ENCODE data around the gene RPS5. TPM values are rescaled to one million over a fixed set of nuclear protein-coding genes. Genes with fewer than 3 reads are reported as not detected.

RPS5 gene
- total RNA-seq, 1 experiment from 2014 or later, result 1,487 TPM

GRCh38 chr19:58351558-58351878, 35.6 kb upstream of the RPS5 start:
- BruUV-seq (replicated peaks), result no TSS peak
- Histone ChIP-seq H3K4me3 (ENCODE audit: low read depth in 2 of 2, low read length in 2 of 2) (no peak overlapping the region), H3K27me3 (ENCODE audit: control insufficient read depth, insufficient read depth, low read length) (no peaks in the 10 kb centered on the region), H3K27ac (ENCODE audit: low read length) (no peak overlapping the region), H3K4me1 (ENCODE audit: control insufficient read depth, insufficient read depth, low read length) (peaks cover 8% of the 10 kb centered on the region; the same call in 1 of the 2 replicates), H3K9me3 (ENCODE audit: control insufficient read depth, insufficient read depth, low read depth, low read length) (no peaks in the 10 kb centered on the region), H3K36me3 (ENCODE audit: control insufficient read depth, insufficient read depth, low read length) (no peaks in the 10 kb centered on the region)
- ChIA-PET POLR2A (interaction anchor here (1.1 kb wide), 1 partner anchor 11 kb away, joined by 3 read pairs; the partner anchor contains the start of gene ZNF497), CTCF (interaction anchor here (0.5 to 0.7 kb wide), 3 partner anchors 25 to 797 kb away, joined by 5 to 8 read pairs (median 5); no protein-coding TSS in a partner anchor)
- intact Hi-C loops (cut with micrococcal nuclease; ENCODE audit: unreplicated experiment), result no loop called here
- ATAC-seq, result no peak
- in situ Hi-C loops (cut with HindIII; ENCODE audit: low pct_unique_long_range_greater_than_20kb, low sequenced_read_pairs), result no loop called here
- DNase-seq (ENCODE audit: low read depth, low spot score), result no peak
- TF ChIP-seq REST (IDR thresholded peaks at IDR 0.05; ENCODE audit: insufficient read depth in 1 of 2, low read depth in 2 of 2, low read length in 1 of 2), result no peak
- TF ChIP-seq TCF7L2 (IDR thresholded peaks at IDR 0.05; ENCODE audit: low read depth, low read length), result no peak
- no peak for TF ChIP-seq POLR2AphosphoS5 (IDR thresholded peaks at IDR 0.05; ENCODE audit: low read depth, low read length)
- TF ChIP-seq CTCF (IDR thresholded peaks at IDR 0.05), result no peak
- TF ChIP-seq SIN3A (IDR thresholded peaks at IDR 0.05; ENCODE audit: borderline replicate concordance, insufficient read depth, low read depth, low read length), result no peak

- BruUV-seq (replicated peaks), result no TSS peak
- DNase-seq (ENCODE audit: low read depth, low spot score) (no peak), ATAC-seq (no peak)
- POLR2A ChIA-PET, result interaction anchor here (1.1 kb wide), 1 partner anchor 10 kb away, joined by 3 read pairs; the partner anchor contains the start of gene ZNF497
- CTCF ChIA-PET, result interaction anchor here (0.5 kb wide), 1 partner anchor 24 kb away, joined by 5 read pairs; no protein-coding TSS in a partner anchor
- in situ Hi-C loops (cut with HindIII; ENCODE audit: low pct_unique_long_range_greater_than_20kb, low sequenced_read_pairs), result no loop called here
- no peaks in the 10 kb centered on the region for H3K36me3 ChIP-seq (ENCODE audit: control insufficient read depth, insufficient read depth, low read length)
- H3K9me3 ChIP-seq (ENCODE audit: control insufficient read depth, insufficient read depth, low read depth, low read length), result no peaks in the 10 kb centered on the region
- no peaks in the 10 kb centered on the region for H3K27me3 ChIP-seq (ENCODE audit: control insufficient read depth, insufficient read depth, low read length)
- H3K4me1 ChIP-seq (ENCODE audit: control insufficient read depth, insufficient read depth, low read length), result peaks cover 3% of the 10 kb centered on the region; the same call in 1 of the 2 replicates
- no peak overlapping the region for H3K27ac ChIP-seq (ENCODE audit: low read length)
- TF ChIP-seq SIN3A (IDR thresholded peaks at IDR 0.05; ENCODE audit: borderline replicate concordance, insufficient read depth, low read depth, low read length) (no peak), POLR2AphosphoS5 (IDR thresholded peaks at IDR 0.05; ENCODE audit: low read depth, low read length) (no peak), CTCF (IDR thresholded peaks at IDR 0.05) (no peak), TCF7L2 (IDR thresholded peaks at IDR 0.05; ENCODE audit: low read depth, low read length) (no peak), REST (IDR thresholded peaks at IDR 0.05; ENCODE audit: insufficient read depth in 1 of 2, low read depth in 2 of 2, low read length in 1 of 2) (no peak)
- H3K4me3 ChIP-seq (ENCODE audit: low read depth in 2 of 2, low read length in 2 of 2), result no peak overlapping the region
- intact Hi-C loops (cut with micrococcal nuclease; ENCODE audit: unreplicated experiment), result no loop called here
These were observed 34.9 kb upstream of the RPS5 start for GRCh38 chr19:58351990-58352755.
